Measurements from ENCODE around the gene RO60. TPM values are rescaled to one million over a fixed set of nuclear protein-coding genes. Genes with fewer than 3 reads are reported as not detected.

Gene RO60
- total and polyA plus RNA-seq, 9 donors, result 11.0 to 114 (median 97.1) TPM

DNA sequence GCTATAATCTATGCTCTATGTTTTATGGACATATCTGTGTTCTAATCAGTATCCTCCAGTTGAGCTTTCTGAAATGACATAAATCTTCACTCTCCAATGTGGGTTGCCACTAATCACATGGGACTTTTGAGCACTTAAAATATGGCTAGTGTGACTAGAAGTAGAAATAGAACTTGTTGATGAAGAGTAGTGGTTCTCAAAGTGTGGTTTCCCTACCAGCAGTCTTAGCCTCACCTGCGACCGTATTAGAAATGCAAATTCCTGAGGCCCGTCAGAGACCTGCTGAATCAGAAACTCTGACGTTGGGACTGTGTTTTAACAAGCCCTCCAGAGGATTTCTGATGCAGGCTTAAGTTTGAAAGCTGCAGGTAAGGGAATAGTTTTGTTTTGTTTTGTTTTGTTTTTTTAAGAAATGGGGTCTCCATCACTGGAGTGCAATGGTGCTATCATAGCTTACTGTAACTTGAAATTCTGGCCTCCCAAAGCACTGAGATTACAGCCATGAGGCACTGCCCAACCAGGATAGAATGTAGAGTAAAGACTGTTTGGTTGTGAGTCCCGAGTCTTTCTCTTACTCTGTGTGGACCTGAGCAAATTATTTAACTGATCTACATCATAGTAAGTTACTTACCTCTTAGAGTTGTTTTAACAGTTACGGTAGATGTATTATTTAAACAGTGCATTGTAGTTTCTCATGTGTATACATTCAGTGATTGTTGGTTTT lies 24.1 kb downstream of the RO60 start:
- no peak overlapping the region for H3K4me3 ChIP-seq
- no peak overlapping the region for H3K27ac ChIP-seq
- intact Hi-C loops (cut with DNase I), result no loop called here
- H3K36me3 ChIP-seq, result no peaks in the 10 kb centered on the region
- TF ChIP-seq, protein P1, sequence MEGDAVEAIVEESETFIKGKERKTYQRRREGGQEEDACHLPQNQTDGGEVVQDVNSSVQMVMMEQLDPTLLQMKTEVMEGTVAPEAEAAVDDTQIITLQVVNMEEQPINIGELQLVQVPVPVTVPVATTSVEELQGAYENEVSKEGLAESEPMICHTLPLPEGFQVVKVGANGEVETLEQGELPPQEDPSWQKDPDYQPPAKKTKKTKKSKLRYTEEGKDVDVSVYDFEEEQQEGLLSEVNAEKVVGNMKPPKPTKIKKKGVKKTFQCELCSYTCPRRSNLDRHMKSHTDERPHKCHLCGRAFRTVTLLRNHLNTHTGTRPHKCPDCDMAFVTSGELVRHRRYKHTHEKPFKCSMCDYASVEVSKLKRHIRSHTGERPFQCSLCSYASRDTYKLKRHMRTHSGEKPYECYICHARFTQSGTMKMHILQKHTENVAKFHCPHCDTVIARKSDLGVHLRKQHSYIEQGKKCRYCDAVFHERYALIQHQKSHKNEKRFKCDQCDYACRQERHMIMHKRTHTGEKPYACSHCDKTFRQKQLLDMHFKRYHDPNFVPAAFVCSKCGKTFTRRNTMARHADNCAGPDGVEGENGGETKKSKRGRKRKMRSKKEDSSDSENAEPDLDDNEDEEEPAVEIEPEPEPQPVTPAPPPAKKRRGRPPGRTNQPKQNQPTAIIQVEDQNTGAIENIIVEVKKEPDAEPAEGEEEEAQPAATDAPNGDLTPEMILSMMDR (IDR thresholded peaks at IDR 0.05), result no peak
- TF ChIP-seq POLR2A (IDR thresholded peaks at IDR 0.05), result no peak
- TF ChIP-seq EP300 (IDR thresholded peaks at IDR 0.05), result no peak
- WGBS, 3 donors, result 89 to 95% (median 93%) methylated on average over 6 of the region's 6 CpGs
- H3K27me3 ChIP-seq, result no peaks in the 10 kb centered on the region
- no peaks in the 10 kb centered on the region for H3K9me3 ChIP-seq
- no peak for DNase-seq
- peaks cover 2% of the 10 kb centered on the region for H3K4me1 ChIP-seq (ENCODE audit: insufficient read depth)

- TF ChIP-seq, protein P1 (IDR thresholded peaks at IDR 0.05), result no peak
- TF ChIP-seq POLR2A (IDR thresholded peaks at IDR 0.05), result no peak
- TF ChIP-seq EP300 (IDR thresholded peaks at IDR 0.05), result no peak
- intact Hi-C loops (cut with DNase I), result no loop called here
- no peak for DNase-seq
- H3K27me3 ChIP-seq, result no peaks in the 10 kb centered on the region
- H3K27ac ChIP-seq, result no peak overlapping the region
- H3K36me3 ChIP-seq, result no peaks in the 10 kb centered on the region
- H3K4me3 ChIP-seq, result no peak overlapping the region
- no peaks in the 10 kb centered on the region for H3K9me3 ChIP-seq
- 17 to 44% (median 17%) methylated on average over 1 of the region's 1 CpG for WGBS, 3 donors
- peaks cover 2% of the 10 kb centered on the region for H3K4me1 ChIP-seq (ENCODE audit: insufficient read depth)
Measured at GRCh38 chr1:193085263-193085662, 25.9 kb downstream of the RO60 start.

GRCh38 chr1:193086342-193086741 lies 26.9 kb downstream of the RO60 start:
- WGBS, 3 donors, result 92 to 95% (median 93%) methylated on average over 3 of the region's 3 CpGs
- Histone ChIP-seq H3K27ac (no peak overlapping the region), H3K27me3 (no peaks in the 10 kb centered on the region), H3K36me3 (no peaks in the 10 kb centered on the region), H3K9me3 (no peaks in the 10 kb centered on the region), H3K4me1 (ENCODE audit: insufficient read depth) (peaks cover 2% of the 10 kb centered on the region), H3K4me3 (no peak overlapping the region)
- DNase-seq, result no peak
- intact Hi-C loops (cut with DNase I), result no loop called here
- TF ChIP-seq POLR2A (IDR thresholded peaks at IDR 0.05), result no peak
- TF ChIP-seq, protein P1 (IDR thresholded peaks at IDR 0.05), result no peak
- TF ChIP-seq EP300 (IDR thresholded peaks at IDR 0.05), result no peak

DNA sequence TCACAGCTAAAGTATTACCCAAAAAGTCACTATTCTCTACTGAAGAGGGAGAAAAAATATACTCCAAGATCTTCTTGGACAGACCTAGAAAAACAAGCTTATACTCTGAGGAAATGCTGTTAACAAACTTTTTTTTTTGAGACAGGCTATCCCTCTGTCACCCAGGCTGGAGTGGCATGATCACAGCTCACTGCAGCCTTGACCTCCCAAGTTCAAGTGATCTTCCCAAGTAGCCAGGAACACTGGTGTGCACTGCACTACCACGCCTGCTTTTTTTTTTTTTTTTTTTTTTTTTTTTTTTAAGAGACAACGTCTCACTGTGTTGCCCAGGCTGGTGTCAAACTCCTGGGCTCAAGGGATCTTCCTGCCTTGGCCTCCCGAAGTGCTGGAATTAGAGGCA lies 28.5 kb downstream of the RO60 start:
- intact Hi-C loops (cut with DNase I), result no loop called here
- Histone ChIP-seq H3K36me3 (no peaks in the 10 kb centered on the region), H3K27me3 (no peaks in the 10 kb centered on the region), H3K9me3 (no peaks in the 10 kb centered on the region), H3K4me1 (ENCODE audit: insufficient read depth) (peaks cover 2% of the 10 kb centered on the region), H3K4me3 (no peak overlapping the region), H3K27ac (no peak overlapping the region)
- WGBS, 3 donors, result 18 to 41% (median 29%) methylated on average over 3 of the region's 3 CpGs
- TF ChIP-seq POLR2A (IDR thresholded peaks at IDR 0.05) (no peak), EP300 (IDR thresholded peaks at IDR 0.05) (no peak)
- TF ChIP-seq, protein P1 (IDR thresholded peaks at IDR 0.05), result no peak
- no peak for DNase-seq
